NCI-H2227 (cell line): ENCODE measurements around the gene PCYT2.

Experiments used
- DNase-seq: peaks from one replicate; lab custom pipeline; 2025; ENCODE audit not compliant: unreplicated experiment; lab: John Stamatoyannopoulos, UW

Gene PCYT2

DNA sequence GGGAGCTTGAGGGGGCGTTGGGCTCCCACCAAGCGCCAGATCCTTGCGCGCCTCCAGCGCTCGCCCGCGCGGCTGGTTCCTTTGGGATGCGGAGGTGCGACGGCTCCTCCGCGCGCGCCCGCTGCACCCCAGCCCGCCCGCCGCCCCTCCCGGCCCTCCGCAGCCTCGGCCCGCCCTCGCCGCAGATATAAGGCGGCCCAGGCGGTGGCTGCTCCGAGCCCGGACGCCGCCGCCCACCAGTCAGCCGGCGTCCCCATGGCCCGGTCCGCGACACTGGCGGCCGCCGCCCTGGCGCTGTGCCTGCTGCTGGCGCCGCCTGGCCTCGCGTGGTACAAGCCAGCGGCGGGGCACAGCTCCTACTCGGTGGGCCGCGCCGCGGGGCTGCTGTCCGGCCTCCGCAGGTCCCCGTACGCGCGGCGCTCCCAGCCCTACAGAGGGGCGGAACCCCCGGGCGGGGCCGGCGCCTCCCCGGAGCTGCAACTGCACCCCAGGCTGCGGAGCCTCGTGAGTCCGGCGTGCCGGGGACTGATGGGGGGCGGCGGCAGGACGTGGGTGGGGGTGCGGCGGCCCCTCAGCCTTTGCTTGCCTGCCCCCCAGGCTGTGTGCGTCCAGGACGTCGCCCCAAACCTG is 9.1 kb downstream of the PCYT2 start, which contains the start of gene NPB:
TSS of gene NPB (plus strand) at position 216 of the 630 bp plus-strand sequence. CDS start at position 256, 40 bp downstream.
- DNase-seq, result peak; percentile 57

DNA sequence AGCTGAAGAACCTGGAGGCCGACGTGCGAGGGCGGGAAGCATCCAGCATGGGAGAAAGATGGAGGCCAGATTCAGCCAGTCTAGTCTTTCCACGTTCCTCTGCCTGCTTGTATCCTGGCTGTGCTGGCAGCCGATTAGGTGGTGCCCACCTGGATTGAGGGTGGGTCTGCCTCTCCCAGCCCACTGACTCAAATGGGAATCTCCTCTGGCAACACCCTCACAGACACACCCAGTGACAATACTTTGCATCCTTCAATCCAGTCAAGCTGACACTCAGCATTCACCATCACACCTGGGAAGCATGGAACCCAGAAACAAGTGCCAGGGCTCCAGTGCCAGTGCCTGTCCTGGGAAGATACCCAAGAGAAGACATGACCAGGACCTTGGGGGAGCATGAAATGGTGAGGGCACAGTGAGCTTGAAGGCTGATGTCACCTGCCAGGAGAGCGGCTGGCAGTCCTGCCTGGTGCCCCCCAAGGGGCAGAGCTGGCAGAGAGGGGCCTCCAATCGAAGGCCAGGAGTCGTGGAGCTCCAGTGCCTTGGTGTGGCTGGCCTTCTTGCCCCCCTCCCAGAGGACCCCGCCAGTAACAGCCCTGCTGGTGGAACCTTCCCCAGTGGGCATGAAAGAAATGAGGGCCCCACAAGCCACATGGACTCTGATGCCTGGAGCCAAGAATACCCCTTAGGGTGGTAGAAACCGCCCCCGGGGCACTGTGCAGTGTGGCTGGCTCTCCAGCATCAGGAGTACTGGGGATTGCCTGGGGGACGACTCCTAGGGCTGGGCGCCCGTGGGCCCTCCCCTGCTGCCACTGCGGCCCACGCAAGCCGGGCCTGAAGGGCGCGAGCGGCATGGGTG is 9.8 kb downstream of the PCYT2 start:
- DNase-seq, result no peak

DNA sequence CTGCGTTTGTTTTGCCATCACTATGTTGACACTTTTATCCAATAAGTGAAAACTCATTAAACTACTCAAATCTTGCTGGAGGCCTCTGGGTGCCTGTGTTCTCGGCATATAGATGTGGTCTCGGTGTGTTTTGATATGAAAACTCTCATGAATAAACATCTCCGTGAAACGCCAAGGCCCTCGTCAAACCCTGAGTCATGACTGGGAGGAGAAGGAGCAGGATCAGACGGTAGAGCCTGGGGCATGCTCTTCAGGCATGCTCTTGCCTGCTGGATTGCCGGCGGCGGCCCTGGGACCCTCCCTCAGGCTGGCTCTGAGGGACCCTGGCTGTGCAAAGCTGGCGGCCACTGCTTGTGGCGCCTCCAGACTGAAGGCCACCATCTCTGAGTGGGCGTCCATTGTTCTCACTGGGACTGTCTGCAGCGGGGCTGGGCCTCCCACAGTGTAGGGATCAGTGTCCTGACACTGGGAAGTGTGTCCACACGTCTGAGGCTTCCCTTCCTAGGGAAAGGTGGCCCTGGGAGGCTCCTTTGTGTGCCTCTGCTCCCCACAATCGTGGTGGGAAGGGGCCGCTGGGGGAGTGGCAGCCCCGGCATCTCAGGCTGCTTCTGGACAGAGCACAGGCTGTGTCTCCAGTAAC is 10.9 kb downstream of the PCYT2 start:
- DNase-seq, result no peak

DNA sequence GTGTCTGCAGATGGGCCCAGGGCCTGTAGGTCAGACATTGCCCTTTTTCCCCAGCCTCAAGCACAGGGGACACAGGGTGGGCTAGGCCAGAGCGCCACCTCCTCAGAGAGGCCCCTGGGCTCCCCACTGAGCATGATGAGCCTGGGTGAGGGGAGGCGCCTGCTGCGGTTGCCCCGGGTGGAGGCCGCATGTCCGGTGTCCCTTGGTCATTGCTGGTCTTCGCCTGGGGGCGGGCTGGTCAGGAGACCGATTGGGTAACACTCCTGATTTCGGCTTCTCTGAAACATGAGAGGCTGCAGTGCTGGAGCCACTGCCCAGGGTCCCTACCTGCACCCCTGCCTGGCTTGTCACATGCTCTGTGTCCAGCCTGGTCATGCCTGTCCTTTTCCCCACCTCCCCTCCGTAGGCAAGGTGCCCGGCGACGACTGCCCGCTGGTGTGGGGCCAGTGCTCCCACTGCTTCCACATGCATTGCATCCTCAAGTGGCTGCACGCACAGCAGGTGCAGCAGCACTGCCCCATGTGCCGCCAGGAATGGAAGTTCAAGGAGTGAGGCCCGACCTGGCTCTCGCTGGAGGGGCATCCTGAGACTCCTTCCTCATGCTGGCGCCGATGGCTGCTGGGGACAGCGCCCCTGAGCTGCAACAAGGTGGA is 11.6 kb downstream of the PCYT2 start:
- no peak for DNase-seq

DNA sequence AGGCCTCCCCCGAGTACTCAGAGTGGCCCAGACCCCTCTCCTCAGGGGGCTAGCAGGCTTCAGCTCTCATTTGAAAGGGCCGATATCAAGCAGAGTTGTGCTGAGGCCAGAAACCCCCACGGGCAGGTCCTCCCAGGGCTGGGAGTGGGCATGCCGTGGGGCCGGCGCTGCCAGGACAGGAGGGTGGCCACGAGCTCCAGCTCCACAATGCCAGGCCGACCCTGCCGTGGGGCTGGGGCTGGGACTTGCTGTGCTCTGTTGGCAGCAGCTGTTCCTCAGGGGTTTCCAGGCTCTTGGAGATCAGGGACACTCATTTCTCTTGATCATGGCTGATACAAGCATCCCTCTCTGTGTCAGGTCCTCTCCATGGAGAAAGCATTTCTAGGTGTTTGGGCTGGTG is 12.3 kb downstream of the PCYT2 start:
- DNase-seq, result no peak

DNA sequence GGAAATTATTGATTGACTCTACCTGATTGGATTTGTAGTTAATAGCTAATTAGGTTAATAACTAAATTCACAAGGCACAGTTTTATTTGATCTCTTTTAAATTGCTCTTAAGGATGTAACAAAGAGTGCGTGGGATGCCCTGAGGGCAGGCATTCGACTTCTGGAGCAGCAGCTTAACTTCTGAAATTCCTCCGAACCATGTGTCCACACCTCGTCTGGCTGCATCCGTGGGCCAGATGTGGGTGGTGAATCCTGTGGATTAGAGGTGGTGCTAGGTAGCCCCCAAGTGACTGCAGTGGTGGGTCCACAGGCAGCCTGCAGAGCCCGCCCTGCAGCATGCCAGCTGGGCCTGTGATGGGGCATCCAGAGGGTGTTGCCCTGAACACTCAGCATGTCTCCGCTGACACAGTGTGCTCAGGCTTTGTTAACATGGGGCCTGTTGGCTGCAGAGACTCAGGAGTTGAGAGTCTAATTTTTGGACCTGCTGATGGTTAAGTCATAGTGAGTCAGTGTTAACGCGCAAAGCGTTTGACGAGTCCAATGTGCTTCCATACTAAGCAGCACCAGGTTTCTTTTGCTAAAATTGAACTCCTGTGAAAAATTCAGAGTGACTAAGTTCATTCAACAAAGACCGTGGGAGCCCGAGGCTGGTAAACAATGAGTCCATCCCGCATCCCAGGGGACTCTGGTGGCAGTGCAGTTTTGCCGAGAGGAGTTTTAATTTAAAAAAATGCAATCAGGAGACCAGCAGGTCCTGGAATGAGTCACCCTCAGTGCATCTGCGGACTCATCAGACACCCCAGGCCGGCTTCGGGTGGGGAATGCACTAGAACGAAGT is 13.0 kb downstream of the PCYT2 start:
- DNase-seq, result no peak

DNA sequence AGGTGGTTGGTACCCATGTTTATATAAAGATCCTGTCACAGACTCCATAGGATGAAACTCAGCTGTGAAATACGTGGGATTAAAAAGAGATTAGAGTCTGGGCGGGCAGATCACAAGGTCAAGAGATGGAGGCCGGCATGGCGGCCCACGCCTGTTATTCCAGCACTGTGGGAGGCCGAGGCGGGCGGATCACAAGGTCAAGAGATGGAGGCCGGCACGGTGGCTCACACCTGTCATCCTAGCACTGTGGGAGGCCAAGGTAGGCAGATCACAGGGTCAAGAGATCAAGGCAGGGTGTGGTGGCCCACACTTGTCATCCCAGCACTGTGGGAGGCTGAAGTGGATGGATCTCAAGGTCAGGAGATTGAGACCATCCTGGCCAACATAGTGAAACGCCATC is 15.8 kb downstream of the PCYT2 start:
- DNase-seq, result no peak

DNA sequence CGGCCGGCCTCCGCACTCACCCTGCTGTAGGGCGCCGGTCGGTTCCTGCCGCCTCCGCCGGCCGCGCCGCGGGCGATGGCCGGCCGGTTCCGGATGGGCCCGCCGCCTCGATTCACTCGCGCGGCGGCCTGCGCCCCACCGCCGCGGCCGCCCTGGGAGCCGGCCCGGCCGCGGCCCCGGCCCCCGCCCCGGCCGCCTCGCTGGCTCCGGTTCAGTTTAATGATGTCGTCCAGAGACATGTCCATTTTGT is 20.0 kb downstream of the PCYT2 start:
- DNase-seq, result no peak

DNA sequence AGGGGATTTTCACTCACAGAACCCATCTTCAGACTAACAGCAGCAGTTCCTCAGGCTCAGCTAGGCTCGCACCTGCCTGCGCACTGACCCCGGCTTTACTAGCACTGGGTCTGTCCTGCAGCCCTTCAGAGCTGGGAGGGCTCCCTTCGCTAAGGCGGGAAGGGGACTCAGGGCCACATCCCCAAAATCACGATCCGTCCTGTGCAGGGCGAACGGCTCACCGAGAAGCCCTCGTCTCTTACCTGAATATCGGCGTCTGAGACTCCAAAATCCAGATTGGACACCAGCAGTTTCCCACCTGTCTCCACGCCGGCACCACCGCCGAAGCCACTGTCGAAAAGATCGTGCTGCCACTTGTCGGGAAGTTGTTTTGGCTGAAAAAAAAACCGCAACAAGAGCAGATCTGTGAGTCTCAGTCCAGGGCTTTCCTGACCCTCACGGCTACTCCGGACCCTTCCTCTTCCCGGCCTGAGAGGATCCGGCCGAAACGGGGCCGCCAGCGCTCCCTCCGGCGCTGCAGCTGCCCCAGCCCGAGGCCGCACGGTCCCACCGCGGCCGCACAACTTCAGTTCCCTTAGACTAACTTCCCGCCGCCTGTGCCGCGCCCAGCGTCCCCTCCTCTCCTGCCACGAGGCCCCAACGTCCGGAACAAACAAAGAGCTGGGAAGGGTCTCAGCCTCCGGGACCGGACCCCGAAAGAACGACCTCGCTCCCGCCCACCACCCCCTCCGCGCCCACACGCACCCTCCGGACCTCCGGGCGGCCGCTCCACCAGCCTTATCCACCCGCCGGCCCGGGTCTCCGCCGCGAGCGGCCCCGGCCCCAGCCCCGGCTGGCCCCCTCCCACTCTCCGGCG is 20.5 kb downstream of the PCYT2 start:
- no peak for DNase-seq

DNA sequence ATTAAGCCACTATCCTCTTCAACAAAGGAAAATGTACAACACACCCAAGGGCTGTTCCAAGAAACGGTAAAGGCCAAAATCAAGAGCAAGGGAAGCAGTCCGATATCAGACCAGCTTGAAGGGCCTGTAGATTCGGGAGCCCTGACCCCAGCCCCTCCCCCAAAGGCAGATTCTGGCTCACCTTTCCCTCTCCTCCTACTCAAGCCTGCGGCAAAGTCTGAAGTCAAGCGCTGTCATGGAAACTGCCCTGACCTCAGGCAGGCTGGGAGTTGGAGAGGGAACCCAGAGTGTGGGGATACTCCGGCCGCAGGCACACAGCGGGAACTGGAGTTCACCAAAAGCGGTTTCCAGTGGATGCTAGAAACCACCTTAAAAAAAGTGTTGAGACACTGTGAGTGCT is 21.6 kb downstream of the PCYT2 start:
- no peak for DNase-seq

DNA sequence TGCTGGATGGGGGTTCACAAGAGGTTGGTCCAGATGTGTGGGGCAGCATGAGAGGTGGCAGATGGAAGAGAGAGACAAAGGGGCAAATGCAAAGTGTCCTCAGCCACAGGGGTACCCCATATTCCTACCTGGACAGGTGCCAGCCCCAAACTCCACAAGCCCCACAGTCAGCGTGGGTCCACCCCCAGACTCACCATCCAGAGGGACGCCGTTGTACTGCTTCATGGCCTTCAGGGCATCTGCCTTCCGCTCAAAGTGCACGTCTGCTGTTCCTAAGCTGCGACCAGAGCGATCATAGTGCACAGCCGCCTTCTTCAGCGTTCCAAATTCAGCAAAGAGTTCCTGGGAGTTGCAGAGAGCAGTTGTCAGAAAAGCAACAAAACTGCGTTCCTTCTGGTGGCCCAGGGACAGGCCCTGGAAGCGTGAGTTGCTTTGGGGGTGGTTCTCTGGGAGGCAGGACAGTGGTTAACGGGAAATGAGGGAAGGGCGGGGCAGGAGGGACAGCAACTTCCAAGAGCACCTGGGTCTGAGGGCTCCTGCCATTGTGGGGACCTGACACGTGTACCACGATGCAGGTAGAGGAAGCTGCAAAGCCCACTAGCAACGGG is 22.1 kb downstream of the PCYT2 start:
- DNase-seq, result no peak

DNA sequence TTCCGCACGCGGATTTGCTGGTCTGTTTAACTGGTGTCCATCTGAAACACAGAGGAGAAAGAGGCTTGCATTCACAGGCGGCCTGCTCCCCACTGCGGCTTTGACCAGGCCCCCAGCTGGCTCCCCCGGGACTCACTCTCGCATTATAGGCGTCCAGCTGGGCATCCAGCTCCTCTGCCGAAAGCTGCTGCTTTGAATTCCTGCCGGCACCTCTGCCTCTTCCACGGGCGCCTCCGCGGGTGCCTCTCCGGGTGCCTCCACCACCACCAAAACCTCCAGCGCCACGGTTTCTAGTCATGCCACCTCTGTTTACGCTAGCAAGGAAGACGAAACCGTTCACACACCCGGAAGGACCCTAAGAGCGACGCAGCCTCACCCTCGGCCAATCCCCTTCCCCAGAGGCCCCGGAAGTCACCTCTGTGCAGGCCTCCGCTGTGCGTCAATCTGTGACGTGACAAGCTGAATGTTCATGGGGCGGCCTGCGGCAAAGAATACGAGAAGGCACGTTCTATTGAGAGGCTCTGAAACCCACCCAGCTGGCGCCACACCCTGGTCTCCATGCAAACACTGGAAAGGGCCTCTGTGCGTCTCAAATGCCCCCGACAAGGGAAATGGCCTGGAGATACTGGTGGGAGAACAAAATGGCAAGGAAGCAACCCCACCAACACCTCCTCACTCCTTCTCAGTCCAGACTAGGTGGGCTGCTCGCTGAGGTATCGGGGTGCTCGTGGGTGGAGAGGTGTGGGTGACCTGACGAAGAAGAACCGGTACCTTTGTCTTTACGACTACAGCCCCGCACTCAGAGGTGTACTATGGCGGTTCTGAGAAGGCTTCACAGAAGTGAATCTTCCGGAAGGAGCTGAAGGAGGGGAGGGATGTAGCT is 22.9 kb downstream of the PCYT2 start:
- no peak for DNase-seq

DNA sequence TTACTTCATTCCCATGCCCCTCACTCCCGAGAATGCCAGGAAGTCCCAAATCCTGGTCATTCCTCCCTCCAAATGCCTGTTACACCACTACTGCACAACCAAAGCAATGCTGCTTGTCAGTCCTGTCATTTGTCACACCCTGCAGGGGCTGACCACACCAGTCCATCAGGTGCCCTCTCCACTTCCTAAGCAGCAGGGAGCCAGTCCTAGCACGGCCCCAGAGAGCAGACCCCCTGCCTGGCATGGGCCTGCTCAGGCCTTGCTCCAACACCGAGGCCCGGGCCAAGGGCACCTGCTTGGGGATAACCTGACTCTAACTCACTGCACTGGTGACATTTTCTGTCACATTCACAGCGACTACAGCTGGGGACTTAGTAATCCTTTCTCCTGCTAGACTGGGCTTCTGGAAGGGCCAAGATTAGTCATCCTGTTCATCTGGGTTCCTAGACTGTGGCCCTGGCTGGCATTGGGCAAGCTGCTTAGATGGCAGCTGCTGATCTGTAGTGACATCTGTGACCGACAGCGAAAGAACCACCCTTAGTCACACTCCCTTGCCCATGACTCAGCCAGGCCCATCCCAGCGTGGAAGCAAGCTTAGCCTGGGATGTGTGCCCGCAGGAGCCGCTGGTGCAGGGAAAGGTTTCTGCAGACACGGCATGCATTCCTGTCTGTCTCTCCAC is 25.2 kb downstream of the PCYT2 start:
- no peak for DNase-seq

DNA sequence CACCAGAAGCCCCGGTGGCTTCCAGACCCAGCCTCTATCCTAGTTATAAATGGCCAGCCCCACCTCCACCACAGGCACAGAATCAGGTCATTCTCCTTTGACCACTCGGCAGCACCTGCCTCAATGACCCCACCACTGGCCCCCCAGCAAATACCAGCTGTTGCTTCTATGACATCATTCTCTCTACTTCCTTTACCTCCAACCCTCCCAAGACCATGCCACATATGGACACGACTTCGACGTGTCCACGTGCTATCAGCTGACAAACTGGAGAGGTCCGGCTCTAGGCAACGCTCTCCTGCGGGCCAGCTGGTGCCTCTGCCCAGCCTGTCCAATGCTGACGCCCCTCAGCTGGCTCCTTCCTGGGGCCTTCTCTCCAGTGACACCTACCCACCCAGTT is 25.7 kb downstream of the PCYT2 start:
- no peak for DNase-seq

DNA sequence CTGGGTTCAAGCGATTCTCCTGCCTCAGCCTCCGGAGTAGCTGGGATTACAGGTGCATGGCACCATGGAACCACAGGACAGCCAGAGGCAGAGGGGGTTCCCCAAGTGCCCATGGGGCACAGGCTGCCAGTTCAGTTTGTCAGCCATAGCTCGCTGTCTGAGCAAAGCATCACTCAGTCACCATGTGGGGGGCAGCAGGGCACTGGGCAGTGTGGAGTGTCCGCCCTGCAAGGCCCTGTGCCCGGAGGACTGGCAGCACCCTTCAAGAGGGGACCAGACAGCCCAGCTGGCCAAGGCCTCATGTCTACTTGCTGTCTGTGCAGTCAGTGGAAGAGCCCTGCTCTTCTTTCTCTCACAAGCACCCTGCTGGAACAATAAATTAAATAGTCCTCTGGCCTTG is 26.2 kb downstream of the PCYT2 start:
- DNase-seq, result no peak

DNA sequence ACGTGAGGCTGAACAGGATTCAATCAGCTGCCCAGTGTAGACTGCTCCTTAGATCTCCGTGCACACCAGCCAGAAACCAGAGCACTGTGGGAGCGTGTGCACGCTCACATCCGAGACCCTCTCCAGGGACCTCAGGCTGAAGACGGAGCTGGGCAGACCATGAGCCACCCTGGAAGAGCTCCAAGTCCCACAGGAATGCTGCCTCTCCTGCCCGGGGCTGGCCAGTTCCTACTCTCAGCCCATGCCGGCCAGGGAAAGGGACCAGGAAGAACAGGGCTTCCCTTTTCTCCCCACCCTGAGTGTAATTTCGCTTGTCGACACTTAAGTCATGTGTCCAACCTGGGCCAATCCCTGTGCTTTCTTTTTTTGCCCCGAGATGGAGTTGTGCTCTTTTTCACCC is 26.7 kb downstream of the PCYT2 start:
- no peak for DNase-seq

DNA sequence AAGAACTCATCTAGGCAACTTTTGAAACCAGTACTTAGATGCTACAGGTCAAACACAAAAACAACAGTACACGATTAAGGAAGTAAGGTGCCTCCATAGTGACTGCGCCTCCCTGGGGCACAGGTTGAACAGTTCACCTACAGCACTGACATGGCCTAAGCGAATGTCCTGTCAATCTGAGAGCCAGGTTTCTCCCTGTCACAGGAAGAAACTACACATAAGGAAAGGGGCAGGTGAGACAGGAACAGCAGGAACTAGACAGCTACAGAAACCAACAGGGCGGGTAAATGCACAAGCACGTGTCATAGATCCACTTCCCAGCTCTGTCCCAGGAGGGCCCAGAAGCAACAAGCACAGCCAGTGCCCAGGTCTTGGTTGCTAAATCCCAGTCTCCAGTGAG is 32.1 kb downstream of the PCYT2 start:
- DNase-seq, result no peak

DNA sequence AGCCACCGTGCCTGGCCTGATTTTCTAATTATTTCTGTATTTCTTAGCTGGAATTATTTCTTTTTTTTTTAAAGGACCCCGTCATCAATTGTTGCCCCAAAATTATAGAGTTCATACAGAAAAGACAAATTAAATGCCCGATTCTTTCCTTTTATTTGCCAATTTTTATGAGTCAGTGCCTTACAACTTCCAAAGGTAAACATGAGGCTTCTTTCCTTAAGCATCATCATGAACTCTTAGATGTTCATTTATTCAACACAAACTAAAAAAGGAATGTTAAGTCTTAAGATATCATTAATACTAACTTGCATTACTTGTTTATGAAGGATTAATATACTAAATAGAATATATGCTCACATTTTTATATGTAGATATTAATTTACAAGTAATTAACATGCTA is 32.9 kb downstream of the PCYT2 start:
- DNase-seq, result no peak
